AG08395 (cell line): ENCODE data around the gene MRPS21.
A peak's percentile ranks its signal among the peaks of the same experiment; 100 is the strongest.
"Not testable (repeated sequence)": the region's sequence is repeated elsewhere in the genome, so short reads cannot be mapped to it uniquely, and the experiment has no call there.

Experiments
- DNase-seq: peaks from one replicate; pipeline ENCODE4 v3.0.0; 2012; ENCODE audit warnings: mixed read lengths, low spot score

MRPS21 gene

GRCh38 chr1:150281758-150282557, 11.7 kb upstream of the MRPS21 start, which contains the start of gene CIART:
Gene CIART, plus strand, starts transcription at chr1:150282554. Its CDS starts 714 bp downstream, at chr1:150283268.
- peak; percentile 98 for DNase-seq

- DNase-seq = peak; percentile 18
Measured at GRCh38 chr1:150282558-150282958, 11.1 kb upstream of the MRPS21 start.

GRCh38 chr1:150283260-150283659, 10.4 kb upstream of the MRPS21 start:
- no peak for DNase-seq

- DNase-seq = no peak
Measured at GRCh38 chr1:150288382-150288781, 5.3 kb upstream of the MRPS21 start.

- DNase-seq = no peak
Measured at GRCh38 chr1:150288822-150289221, 4.8 kb upstream of the MRPS21 start.

- no peak for DNase-seq
Measured at GRCh38 chr1:150295476-150295875, 1.8 kb downstream of the MRPS21 start.

- DNase-seq = no peak
Measured at GRCh38 chr1:150299716-150300115, 6.1 kb downstream of the MRPS21 start.

GRCh38 chr1:150302338-150302737, 8.7 kb downstream of the MRPS21 start:
- DNase-seq = no peak

- DNase-seq = no peak
Measured at GRCh38 chr1:150302902-150303301, 9.2 kb downstream of the MRPS21 start.

GRCh38 chr1:150308585-150308984, 14.9 kb downstream of the MRPS21 start:
- not testable (repeated sequence) for DNase-seq

GRCh38 chr1:150309758-150310508, 16.3 kb downstream of the MRPS21 start:
- DNase-seq = no peak

GRCh38 chr1:150311762-150312161, 18.1 kb downstream of the MRPS21 start:
- DNase-seq = no peak

- not testable (repeated sequence) for DNase-seq
Measured at GRCh38 chr1:150314691-150315090, 21.0 kb downstream of the MRPS21 start.

- DNase-seq = no peak
Measured at GRCh38 chr1:150320667-150320978, 27.0 kb downstream of the MRPS21 start.

GRCh38 chr1:150321826-150322166, 28.1 kb downstream of the MRPS21 start:
- DNase-seq = peak; percentile 6

- DNase-seq = no peak
Measured at GRCh38 chr1:150322310-150322709, 28.6 kb downstream of the MRPS21 start.

GRCh38 chr1:150332651-150333290, 39.1 kb downstream of the MRPS21 start:
- no peak for DNase-seq

- DNase-seq = no peak
Measured at GRCh38 chr1:150346316-150346715, 52.7 kb downstream of the MRPS21 start.

- no peak for DNase-seq
Measured at GRCh38 chr1:150352866-150353265, 59.2 kb downstream of the MRPS21 start.
